CD14-positive monocyte (primary cell): ENCODE data around the gene INTS12. TPM values are rescaled to one million over a fixed set of nuclear protein-coding genes. Genes with fewer than 3 reads are reported as not detected.

ENCODE experiments used
- DNase-seq, 3 donors: peaks; one replicate each; pipeline ENCODE4 v3.0.0-alpha.2; 2011 to 2022
- H2AFZ ChIP-seq: 2 replicates; pipeline ENCODE4 v1.6.0; 2012; ENCODE audit warnings: mild to moderate bottlenecking, low read depth, low read length, inconsistent platforms; ENCODE audit not compliant: insufficient read depth, poor library complexity, severe bottlenecking
- H3K27ac ChIP-seq, 2 donors: 1 replicate in 1 of 2; 2 replicates in 1 of 2; pipeline ENCODE4 v1.5.1; 2012 to 2013; ENCODE audit warnings: low read length in 2 of 2, control low read depth in 1 of 2, inconsistent platforms in 1 of 2, low read depth in 1 of 2, mild to moderate bottlenecking in 1 of 2
- H3K27me3 ChIP-seq, 2 donors: one replicate each; pipeline versions ENCODE4 v1.6.0 to v1.6.1; 2011 to 2013; ENCODE audit warnings: low read length in 2 of 2; ENCODE audit not compliant: control insufficient read depth in 2 of 2, insufficient read depth in 2 of 2
- H3K36me3 ChIP-seq, 2 donors: replicated peaks in 1 of 2; 1 replicate in 1 of 2; 2 replicates in 1 of 2; pipeline versions ENCODE4 v1.5.1 to v1.6.1; 2012 to 2013; ENCODE audit warnings: low read length in 2 of 2, control low read depth in 1 of 2, inconsistent platforms in 1 of 2, mild to moderate bottlenecking in 1 of 2; ENCODE audit not compliant: insufficient read depth in 2 of 2, control insufficient read depth in 1 of 2
- H3K4me1 ChIP-seq, 2 donors: 1 replicate in 1 of 2; 2 replicates in 1 of 2; pipeline versions ENCODE4 v1.5.1 to v1.6.1; 2012 to 2013; ENCODE audit warnings: low read length in 2 of 2, control low read depth in 1 of 2, inconsistent platforms in 1 of 2, mild to moderate bottlenecking in 1 of 2, moderate library complexity in 1 of 2; ENCODE audit not compliant: insufficient read depth in 2 of 2, control insufficient read depth in 1 of 2
- H3K4me2 ChIP-seq: replicated peaks from 2 replicates; pipeline ENCODE3; 2012; ENCODE audit warnings: low read length, moderate library complexity, mild to moderate bottlenecking; ENCODE audit not compliant: poor library complexity, severe bottlenecking; ENCODE audit errors: extremely low read depth
- H3K4me3 ChIP-seq, 3 experiments: fragments of 200-600 bp in 1 of 3; sonication (generic) in 1 of 3; replicated peaks in 1 of 3; 1 replicate in 2 of 3; 2 replicates in 1 of 3; pipeline ENCODE4 v1.5.1; 2011 to 2013; ENCODE audit warnings: low read length in 3 of 3, mild to moderate bottlenecking in 3 of 3, control low read depth in 2 of 3, low read depth in 2 of 3, inconsistent platforms in 1 of 3, moderate library complexity in 1 of 3
- H3K79me2 ChIP-seq: 2 replicates; pipeline ENCODE4 v1.6.0; 2012; ENCODE audit warnings: mild to moderate bottlenecking, control low read depth, inconsistent platforms, low read length, moderate library complexity; ENCODE audit not compliant: insufficient read depth
- H3K9ac ChIP-seq: 2 replicates; pipeline ENCODE4 v1.6.0; 2017; ENCODE audit warnings: low read length, mild to moderate bottlenecking; ENCODE audit not compliant: insufficient read depth, poor library complexity, severe bottlenecking
- H3K9me3 ChIP-seq, 2 donors: replicated peaks in 1 of 2; 1 replicate in 1 of 2; 2 replicates in 1 of 2; pipeline versions ENCODE4 v1.5.1 to v1.6.1; 2012 to 2013; ENCODE audit warnings: low read length in 2 of 2, control low read depth in 1 of 2; ENCODE audit not compliant: control insufficient read depth in 1 of 2, insufficient read depth in 1 of 2
- H4K20me1 ChIP-seq: 2 replicates; pipeline ENCODE4 v1.6.0; 2012; ENCODE audit warnings: mild to moderate bottlenecking, low read length, control low read depth, moderate library complexity; ENCODE audit not compliant: insufficient read depth
- H3K27ac Mint-ChIP-seq, 7 donors: one replicate each; pipeline ENCODE4 v1.8.0; 2020; ENCODE audit warnings: mild to moderate bottlenecking in 7 of 7, mixed read lengths in 7 of 7, moderate library complexity in 6 of 7, inconsistent platforms in 2 of 7
- H3K27me3 Mint-ChIP-seq, 3 donors: one replicate each; pipeline ENCODE4 v1.8.0; 2021 to 2022; ENCODE audit warnings: low read depth in 3 of 3, mild to moderate bottlenecking in 3 of 3, mixed read lengths in 3 of 3, moderate library complexity in 3 of 3, inconsistent platforms in 1 of 3
- H3K36me3 Mint-ChIP-seq, 2 donors: one replicate each; pipeline ENCODE4 v1.8.0; 2020; ENCODE audit warnings: mixed read lengths in 2 of 2, inconsistent platforms in 1 of 2, mild to moderate bottlenecking in 1 of 2
- H3K4me1 Mint-ChIP-seq: one replicate; pipeline ENCODE4 v1.8.0; 2020; ENCODE audit warnings: mild to moderate bottlenecking, mixed read lengths
- H3K4me3 Mint-ChIP-seq, 2 donors: one replicate each; pipeline ENCODE4 v1.8.0; 2020; ENCODE audit warnings: mild to moderate bottlenecking in 2 of 2, mixed read lengths in 2 of 2, moderate library complexity in 1 of 2
- H3K9me3 Mint-ChIP-seq, 7 donors: one replicate each; pipeline ENCODE4 v1.8.0; 2020 to 2022; ENCODE audit warnings: mixed read lengths in 7 of 7, mild to moderate bottlenecking in 6 of 7, moderate library complexity in 6 of 7, inconsistent platforms in 2 of 7
- CTCF ChIP-seq: fragments of 200-600 bp; IDR thresholded peaks from one replicate; pipeline ENCODE4 v1.8.0; 2022; ENCODE audit warnings: antibody characterized with exemption, mild to moderate bottlenecking
- WGBS: methylation state at CpG from one replicate; pipeline ENCODE4 v1.1.5; 2013; ENCODE audit warnings: missing lambda C conversion rate; ENCODE audit not compliant: insufficient coverage; 5-methylcytosine and 5-hydroxymethylcytosine counted together
- intact Hi-C, 2 donors: fragments of 100-400 bp; cut with micrococcal nuclease; formaldehyde crosslinking; loops; one replicate each; pipeline versions ENCODE4 v1.15.0 to v1.15.1; 2023
- polyA plus RNA-seq, 3 donors: library from polyadenylated mRNA; depleted of rRNA in 1 of 3; unstranded in 2 of 3; stranded (reverse) in 1 of 3; fragments of 300-500 nt in 2 of 3; fragments of >200 nt in 1 of 3; fragmentation: Illumina TruSeq in 2 of 3; gene quantifications; 1 replicate in 2 of 3; 2 replicates in 1 of 3; pipeline ENCODE4 v1.2.3, GENCODE V29; 2012 to 2021

The INTS12 gene
- polyA plus RNA-seq, 3 donors: 12.0 to 22.9 (median 18.1) TPM

GRCh38 chr4:105661028-105661427, 47.5 kb downstream of the INTS12 start:
- no peak for TF ChIP-seq CTCF
- Histone ChIP-seq H3K4me2 (no peak overlapping the region), H4K20me1 (no peaks in the 10 kb centered on the region), H3K27me3 (no peaks in the 10 kb centered on the region), H2AFZ (no peak overlapping the region), H3K4me1 (no peaks in the 10 kb centered on the region), H3K79me2 (no peaks in the 10 kb centered on the region), H3K9ac (no peak overlapping the region), H3K4me3 (no peak overlapping the region), H3K27ac (no peak overlapping the region), H3K36me3 (no peaks in the 10 kb centered on the region), H3K9me3 (no peaks in the 10 kb centered on the region)
- Mint-ChIP-seq H3K4me3 (no peak overlapping the region), H3K9me3 (no peaks in the 10 kb centered on the region), H3K36me3 (no peaks in the 10 kb centered on the region), H3K27ac (no peak overlapping the region), H3K4me1 (peaks cover 2% of the 10 kb centered on the region), H3K27me3 (no peaks in the 10 kb centered on the region)
- intact Hi-C loops: no loop called here
- WGBS: no CpG with 5 or more reads among the region's 3 CpGs
- DNase-seq: no peak

- H3K4me1 ChIP-seq: no peaks in the 10 kb centered on the region
- no peaks in the 10 kb centered on the region for H3K36me3 ChIP-seq
- no peaks in the 10 kb centered on the region for H3K27me3 ChIP-seq
- no peaks in the 10 kb centered on the region for H3K36me3 Mint-ChIP-seq
- intact Hi-C loops: no loop called here
- peaks cover 2% of the 10 kb centered on the region for H3K4me1 Mint-ChIP-seq
- no peak for DNase-seq
- H3K27me3 Mint-ChIP-seq: no peaks in the 10 kb centered on the region
- H3K9me3 Mint-ChIP-seq: no peaks in the 10 kb centered on the region
- H4K20me1 ChIP-seq: no peaks in the 10 kb centered on the region
- H3K79me2 ChIP-seq: no peaks in the 10 kb centered on the region
- H3K27ac Mint-ChIP-seq: no peak overlapping the region
- no peak overlapping the region for H3K4me3 ChIP-seq
- no peak overlapping the region for H3K4me2 ChIP-seq
- no peak overlapping the region for H3K4me3 Mint-ChIP-seq
- no peak for TF ChIP-seq CTCF
- no peak overlapping the region for H3K27ac ChIP-seq
- no peaks in the 10 kb centered on the region for H3K9me3 ChIP-seq
- H2AFZ ChIP-seq: no peak overlapping the region
- H3K9ac ChIP-seq: no peak overlapping the region
- WGBS: 100% methylated on average over 2 of the region's 6 CpGs
Measured at GRCh38 chr4:105659190-105659589, 49.3 kb downstream of the INTS12 start.
